Mesenteric fat pad (tissue), 1 donor: ENCODE measurements around the gene CCDC18. TPM values are rescaled to one million over a fixed set of nuclear protein-coding genes. Genes with fewer than 3 reads are reported as not detected.
"Not testable (repeated sequence)": the region's sequence is repeated elsewhere in the genome, so short reads cannot be mapped to it uniquely, and the experiment has no call there.

Experiments
- DNase-seq: peaks from one replicate; pipeline ENCODE4 v3.0.0-alpha.2; 2020; ENCODE audit warnings: low spot score
- long read RNA-seq: library from polyadenylated mRNA; unstranded; transcript quantifications from one replicate; pipeline ENCODE4 v2.0.0, GENCODE V29; 2020
- total RNA-seq: library from RNA; stranded (reverse); fragmentation: NEBNext Ultra II Directional; extraction: Animal tissue kit (Norgen Biotek cat#: 25700); gene quantifications from one replicate; pipeline ENCODE4 v1.2.1, GENCODE V29; 2021
- donor health status: DM: yes; HTN: yes; CAD: no.

The CCDC18 gene
- 6.9 TPM for total RNA-seq
- long read RNA-seq, partial matches to known transcripts: 9 of 29 reads
- long read RNA-seq, other reads (novel, unspliced or antisense): 20 of 29 reads

- DNase-seq: no peak
These were observed at the start of gene CCDC18 for GRCh38 chr1:93180723-93181613. Gene CCDC18 (plus strand): TSS chr1:93180724. CDS start chr1:93183362, 2,638 bp downstream.

GRCh38 chr1:93132638-93133037 is 47.9 kb upstream of the CCDC18 start:
- no peak for DNase-seq

GRCh38 chr1:93136445-93136844 is 44.1 kb upstream of the CCDC18 start:
- DNase-seq: no peak

GRCh38 chr1:93137604-93138292 is 42.8 kb upstream of the CCDC18 start:
- DNase-seq: no peak

GRCh38 chr1:93140106-93140505 is 40.4 kb upstream of the CCDC18 start:
- no peak for DNase-seq

- no peak for DNase-seq
These were observed 38.4 kb upstream of the CCDC18 start for GRCh38 chr1:93142161-93142560.

GRCh38 chr1:93143136-93143535 is 37.4 kb upstream of the CCDC18 start:
- no peak for DNase-seq

GRCh38 chr1:93143769-93144168 is 36.8 kb upstream of the CCDC18 start:
- no peak for DNase-seq

GRCh38 chr1:93148001-93148400 is 32.5 kb upstream of the CCDC18 start:
- no peak for DNase-seq

GRCh38 chr1:93150729-93151128 is 29.8 kb upstream of the CCDC18 start:
- no peak for DNase-seq

GRCh38 chr1:93151474-93151873 is 29.1 kb upstream of the CCDC18 start:
- no peak for DNase-seq

- no peak for DNase-seq
These were observed 27.7 kb upstream of the CCDC18 start for GRCh38 chr1:93152835-93153234.

- no peak for DNase-seq
These were observed 25.6 kb upstream of the CCDC18 start for GRCh38 chr1:93154898-93155297.

GRCh38 chr1:93155335-93155734 is 25.2 kb upstream of the CCDC18 start:
- no peak for DNase-seq

- no peak for DNase-seq
These were observed 21.2 kb upstream of the CCDC18 start for GRCh38 chr1:93159337-93159736.

GRCh38 chr1:93163314-93163713 is 17.2 kb upstream of the CCDC18 start:
- not testable (repeated sequence) for DNase-seq

GRCh38 chr1:93164816-93165215 is 15.7 kb upstream of the CCDC18 start:
- no peak for DNase-seq

- DNase-seq: not testable (repeated sequence)
These were observed 14.6 kb upstream of the CCDC18 start for GRCh38 chr1:93165895-93166294.

- no peak for DNase-seq
These were observed 13.5 kb upstream of the CCDC18 start for GRCh38 chr1:93167006-93167405.

- DNase-seq: not testable (repeated sequence)
These were observed 10.3 kb upstream of the CCDC18 start for GRCh38 chr1:93170141-93170678.

GRCh38 chr1:93171549-93172034 is 8.9 kb upstream of the CCDC18 start:
- no peak for DNase-seq

GRCh38 chr1:93172778-93173177 is 7.7 kb upstream of the CCDC18 start:
- DNase-seq: no peak
